ENCODE data around the gene SOX1. TPM values are rescaled to one million over a fixed set of nuclear protein-coding genes. Genes with fewer than 3 reads are reported as not detected.
A peak's percentile ranks its signal among the peaks of the same experiment; 100 is the strongest.

Gene SOX1
- total and polyA plus RNA-seq, 8 donors: 0.08 TPM; not detected in 7

DNA sequence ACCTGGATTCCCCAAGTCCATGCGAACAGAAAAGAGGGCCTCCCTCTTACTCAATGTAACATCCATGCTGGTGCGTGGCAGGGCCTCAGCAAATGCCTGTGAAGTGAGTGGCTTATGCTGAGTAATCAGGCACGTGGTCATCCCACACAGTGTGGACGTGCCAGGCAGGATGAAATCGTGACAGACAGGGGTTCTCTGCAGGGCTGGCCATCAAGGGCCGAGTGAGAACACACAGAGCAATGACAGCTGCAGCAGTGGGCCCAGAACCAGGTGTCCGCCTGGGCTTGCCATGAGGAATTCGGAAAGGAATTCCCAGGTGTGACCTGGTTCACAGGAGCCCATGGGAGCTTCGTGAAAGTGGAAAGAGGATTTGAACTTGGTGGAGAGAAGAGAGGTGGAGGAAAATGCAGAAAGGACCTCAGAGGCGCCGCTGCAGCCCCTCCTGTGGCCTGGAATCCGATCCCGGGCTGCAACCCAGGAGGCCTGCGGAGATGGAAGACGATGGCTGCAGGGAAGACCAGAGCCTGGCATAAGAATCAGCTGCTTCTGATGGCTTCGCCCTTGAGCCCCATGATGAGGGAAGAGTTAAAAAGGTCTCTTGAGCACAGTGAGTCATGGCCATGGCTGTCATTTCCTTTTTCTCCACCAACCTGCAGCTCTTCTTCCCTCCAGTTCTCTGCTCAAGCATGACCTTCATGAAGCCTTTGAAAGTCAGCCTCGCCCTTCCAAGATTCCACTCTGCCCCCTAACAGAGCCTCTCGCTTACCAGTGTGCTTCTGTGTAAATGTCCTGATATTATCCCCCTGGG, 34.6 kb upstream of the SOX1 start:
- Histone ChIP-seq H3K27ac (no peak overlapping the region), H3K27me3 (peaks cover 0 to 15% of the 10 kb centered on the region in 2 donors), H3K9me3 (no peaks in the 10 kb centered on the region), H3K4me3 (no peak overlapping the region), H3K4me1 (no peaks in the 10 kb centered on the region), H3K36me3 (no peaks in the 10 kb centered on the region)
- no peak for DNase-seq
- ATAC-seq: peak; percentile 58
- TF ChIP-seq, protein P1, sequence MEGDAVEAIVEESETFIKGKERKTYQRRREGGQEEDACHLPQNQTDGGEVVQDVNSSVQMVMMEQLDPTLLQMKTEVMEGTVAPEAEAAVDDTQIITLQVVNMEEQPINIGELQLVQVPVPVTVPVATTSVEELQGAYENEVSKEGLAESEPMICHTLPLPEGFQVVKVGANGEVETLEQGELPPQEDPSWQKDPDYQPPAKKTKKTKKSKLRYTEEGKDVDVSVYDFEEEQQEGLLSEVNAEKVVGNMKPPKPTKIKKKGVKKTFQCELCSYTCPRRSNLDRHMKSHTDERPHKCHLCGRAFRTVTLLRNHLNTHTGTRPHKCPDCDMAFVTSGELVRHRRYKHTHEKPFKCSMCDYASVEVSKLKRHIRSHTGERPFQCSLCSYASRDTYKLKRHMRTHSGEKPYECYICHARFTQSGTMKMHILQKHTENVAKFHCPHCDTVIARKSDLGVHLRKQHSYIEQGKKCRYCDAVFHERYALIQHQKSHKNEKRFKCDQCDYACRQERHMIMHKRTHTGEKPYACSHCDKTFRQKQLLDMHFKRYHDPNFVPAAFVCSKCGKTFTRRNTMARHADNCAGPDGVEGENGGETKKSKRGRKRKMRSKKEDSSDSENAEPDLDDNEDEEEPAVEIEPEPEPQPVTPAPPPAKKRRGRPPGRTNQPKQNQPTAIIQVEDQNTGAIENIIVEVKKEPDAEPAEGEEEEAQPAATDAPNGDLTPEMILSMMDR (IDR thresholded peaks at IDR 0.05): no peak
- intact Hi-C loops (cut with DNase I): no loop called here

DNA sequence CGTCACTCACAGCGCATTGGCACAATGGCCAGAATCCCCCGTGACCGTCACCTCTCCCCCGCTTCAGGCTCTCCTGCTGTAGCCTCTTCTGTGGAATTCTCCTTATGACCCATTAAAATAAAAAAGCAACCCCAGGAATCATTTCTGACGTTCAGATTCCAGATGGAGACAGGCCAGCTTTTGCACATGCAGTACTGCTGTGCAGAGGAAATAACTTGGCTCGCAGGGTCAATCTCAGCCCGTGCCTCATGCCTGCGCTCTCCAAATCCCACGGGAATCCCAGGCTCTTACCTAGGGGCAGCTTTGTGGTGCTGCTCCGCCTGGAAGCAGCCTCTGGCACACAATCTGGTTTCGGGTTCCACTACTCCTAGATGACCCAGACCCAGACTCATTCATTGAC, 32.7 kb upstream of the SOX1 start:
- H3K27ac ChIP-seq: no peak overlapping the region
- intact Hi-C loops (cut with DNase I): no loop called here
- H3K27me3 ChIP-seq: peaks cover 0 to 11% of the 10 kb centered on the region in 2 donors
- ATAC-seq: no peak
- TF ChIP-seq, protein P1 (IDR thresholded peaks at IDR 0.05): no peak
- no peak overlapping the region for H3K4me3 ChIP-seq
- DNase-seq: peak in 2 of 4 donors; percentile 22 to 33
- no peaks in the 10 kb centered on the region for H3K9me3 ChIP-seq
- no peaks in the 10 kb centered on the region for H3K4me1 ChIP-seq
- no peaks in the 10 kb centered on the region for H3K36me3 ChIP-seq

DNA sequence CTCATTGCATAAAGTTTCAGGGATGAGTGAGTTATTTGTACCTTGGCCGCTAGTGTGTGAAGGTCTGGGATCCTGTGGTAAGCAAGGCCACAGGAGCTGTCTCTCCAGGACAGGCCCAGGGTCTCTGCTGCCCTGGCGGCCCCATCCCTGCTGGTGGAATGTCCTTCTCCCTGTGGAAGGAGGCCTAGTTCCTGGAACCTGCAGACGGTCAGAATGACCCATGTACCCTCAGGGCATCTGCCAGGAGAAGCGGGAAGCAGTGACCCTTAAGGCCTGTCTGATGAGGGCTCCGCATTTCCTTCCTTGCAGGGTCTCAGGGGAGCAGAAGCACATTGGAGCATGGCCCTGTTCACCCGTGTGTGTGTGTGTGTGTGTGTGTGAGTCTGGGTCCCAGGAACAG, 32.1 kb upstream of the SOX1 start:
- TF ChIP-seq, protein P1 (IDR thresholded peaks at IDR 0.05): no peak
- H3K27me3 ChIP-seq: peaks cover 0 to 16% of the 10 kb centered on the region in 2 donors
- no peak overlapping the region for H3K4me3 ChIP-seq
- ATAC-seq (no peak), DNase-seq (no peak)
- intact Hi-C loops (cut with DNase I): no loop called here
- H3K27ac ChIP-seq: no peak overlapping the region
- no peaks in the 10 kb centered on the region for H3K4me1 ChIP-seq
- no peaks in the 10 kb centered on the region for H3K36me3 ChIP-seq
- H3K9me3 ChIP-seq: no peaks in the 10 kb centered on the region

DNA sequence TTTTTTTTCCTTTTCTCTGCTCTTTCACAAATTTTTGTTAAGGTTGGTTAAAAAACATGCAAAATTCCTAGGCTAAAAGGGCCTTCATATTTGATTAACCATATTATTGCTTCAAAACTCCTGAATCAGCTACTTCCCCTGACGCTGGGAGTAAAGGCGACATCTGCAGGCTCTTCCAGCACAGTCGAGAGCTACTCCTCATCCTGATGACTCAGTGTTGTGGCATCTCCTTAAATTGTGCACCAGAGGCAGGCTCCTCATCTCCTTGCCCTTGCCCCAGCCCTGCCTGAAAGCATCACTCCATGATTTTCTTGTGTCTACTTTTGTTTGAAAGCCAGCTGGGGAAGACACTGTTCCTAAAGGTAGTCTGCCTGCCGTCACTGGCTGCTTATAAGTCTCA, 24.5 kb upstream of the SOX1 start:
- no peaks in the 10 kb centered on the region for H3K4me1 ChIP-seq
- no peaks in the 10 kb centered on the region for H3K36me3 ChIP-seq
- no peak for DNase-seq
- H3K27ac ChIP-seq: no peak overlapping the region
- H3K27me3 ChIP-seq: peaks cover 0 to 32% of the 10 kb centered on the region in 2 donors
- peaks cover 0 to 18% of the 10 kb centered on the region in 2 donors for H3K9me3 ChIP-seq
- peak; percentile 33 for ATAC-seq
- TF ChIP-seq, protein P1 (IDR thresholded peaks at IDR 0.05): no peak
- H3K4me3 ChIP-seq: no peak overlapping the region
- intact Hi-C loops (cut with DNase I): no loop called here

DNA sequence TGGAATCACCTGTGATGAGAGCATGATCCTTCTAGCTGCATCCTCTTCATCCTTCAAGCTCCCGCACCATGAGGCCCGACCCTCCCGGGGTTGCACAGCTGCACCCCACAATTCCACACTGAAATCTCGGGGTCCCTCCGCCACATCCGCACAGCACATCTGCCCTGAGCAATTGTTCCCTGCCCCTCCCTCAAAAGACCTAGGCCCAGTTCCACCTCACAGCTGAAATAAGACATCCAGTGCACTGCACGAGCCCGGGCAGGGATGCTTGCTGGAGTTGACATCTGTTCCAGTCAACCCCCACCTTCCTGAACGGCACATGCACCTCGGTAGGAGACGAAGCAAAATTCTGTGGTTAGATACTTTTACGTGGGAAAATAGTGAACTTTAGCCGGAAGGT, 14.7 kb upstream of the SOX1 start:
- peaks cover 0 to under 1% of the 10 kb centered on the region in 2 donors for H3K9me3 ChIP-seq
- H3K36me3 ChIP-seq: no peaks in the 10 kb centered on the region
- TF ChIP-seq, protein P1 (IDR thresholded peaks at IDR 0.05): no peak
- H3K4me1 ChIP-seq: peaks cover 0 to 6% of the 10 kb centered on the region in 2 donors
- intact Hi-C loops (cut with DNase I): no loop called here
- no peak overlapping the region for H3K4me3 ChIP-seq
- no peak overlapping the region for H3K27ac ChIP-seq
- DNase-seq: peak in 1 of 4 donors; percentile 47
- H3K27me3 ChIP-seq: peaks cover 59 to 100% of the 10 kb centered on the region in 2 donors
- no peak for ATAC-seq

Data from left lung (tissue), 10 donors.